Ammon's horn (tissue), 1 donor: Measurements from ENCODE around the gene ERAP2.

Experiments
- DNase-seq: peaks from one replicate; pipeline ENCODE4 v3.0.0-alpha.2; 2016; ENCODE audit warnings: low spot score

Gene ERAP2

DNA sequence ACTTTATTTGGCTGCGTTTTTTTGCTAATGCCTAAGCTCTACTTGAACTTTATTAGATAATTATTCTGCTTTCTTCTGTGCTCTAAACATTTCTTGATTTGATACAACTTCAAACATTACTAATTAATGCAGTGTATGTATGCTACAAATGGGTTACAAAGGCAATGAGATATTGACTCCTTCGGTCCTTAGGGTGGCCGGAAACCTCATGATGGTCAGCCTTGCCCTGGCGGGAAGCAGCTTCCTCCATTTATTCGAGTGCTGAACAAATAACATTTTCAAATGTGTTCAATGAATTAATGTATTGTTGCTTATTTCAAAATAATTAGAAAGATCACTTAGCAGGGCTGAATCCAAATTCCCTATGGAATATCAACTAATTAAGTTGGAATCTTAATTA lies 55.7 kb downstream of the ERAP2 start:
- DNase-seq: no peak

DNA sequence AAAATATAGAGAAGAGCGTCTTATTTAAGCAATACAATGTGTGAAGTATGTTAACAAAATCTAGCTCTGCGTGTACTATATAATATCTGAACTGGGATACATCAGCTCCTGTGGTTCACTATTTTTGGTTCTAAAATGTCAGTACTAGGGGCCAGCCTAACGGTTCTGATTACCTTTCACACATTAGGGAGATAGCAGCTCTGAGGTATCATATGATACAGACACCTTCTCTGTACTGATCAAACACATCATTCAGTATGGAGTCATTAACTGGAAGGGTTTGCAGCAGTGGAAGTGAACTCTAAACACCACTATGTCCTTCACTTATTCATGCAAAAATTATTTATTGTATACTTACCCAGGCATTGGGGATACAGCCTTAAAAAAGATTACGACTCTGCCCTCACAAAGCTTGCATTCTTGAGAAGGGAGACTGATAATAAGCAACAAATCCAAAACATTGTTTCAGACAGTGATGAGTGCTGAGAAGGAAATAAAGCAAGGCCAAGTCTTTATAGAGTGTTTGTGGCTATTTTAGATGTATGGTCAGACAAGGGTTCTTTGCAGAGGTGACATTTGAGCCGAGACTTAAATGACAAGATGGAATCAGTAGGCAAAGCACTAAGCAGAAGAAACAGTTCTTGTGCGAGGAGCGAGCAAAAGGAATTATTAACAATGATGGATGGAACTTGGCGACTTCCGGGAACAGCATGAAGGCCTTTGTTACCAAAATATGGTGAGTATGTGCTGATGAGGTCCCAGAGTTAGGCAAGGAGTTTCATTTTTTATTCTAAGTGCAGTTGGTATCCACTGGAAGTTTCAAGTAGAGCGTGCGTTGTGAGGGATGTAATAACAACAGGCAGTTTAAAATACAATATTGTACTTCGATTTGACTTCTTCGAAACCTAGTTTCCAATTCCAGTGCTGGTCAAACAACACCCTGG lies 57.7 kb downstream of the ERAP2 start:
- DNase-seq: no peak

GRCh38 chr5:96934708-96935558 lies 58.6 kb downstream of the ERAP2 start:
- DNase-seq: peak; percentile 97

- DNase-seq: peak; percentile 97
Observed at GRCh38 chr5:96935559-96936430, 59.5 kb downstream of the ERAP2 start, which contains the start of gene LNPEP. LNPEP (plus strand) TSS chr5:96936080; CDS start chr5:96936156, 76 bp downstream.

DNA sequence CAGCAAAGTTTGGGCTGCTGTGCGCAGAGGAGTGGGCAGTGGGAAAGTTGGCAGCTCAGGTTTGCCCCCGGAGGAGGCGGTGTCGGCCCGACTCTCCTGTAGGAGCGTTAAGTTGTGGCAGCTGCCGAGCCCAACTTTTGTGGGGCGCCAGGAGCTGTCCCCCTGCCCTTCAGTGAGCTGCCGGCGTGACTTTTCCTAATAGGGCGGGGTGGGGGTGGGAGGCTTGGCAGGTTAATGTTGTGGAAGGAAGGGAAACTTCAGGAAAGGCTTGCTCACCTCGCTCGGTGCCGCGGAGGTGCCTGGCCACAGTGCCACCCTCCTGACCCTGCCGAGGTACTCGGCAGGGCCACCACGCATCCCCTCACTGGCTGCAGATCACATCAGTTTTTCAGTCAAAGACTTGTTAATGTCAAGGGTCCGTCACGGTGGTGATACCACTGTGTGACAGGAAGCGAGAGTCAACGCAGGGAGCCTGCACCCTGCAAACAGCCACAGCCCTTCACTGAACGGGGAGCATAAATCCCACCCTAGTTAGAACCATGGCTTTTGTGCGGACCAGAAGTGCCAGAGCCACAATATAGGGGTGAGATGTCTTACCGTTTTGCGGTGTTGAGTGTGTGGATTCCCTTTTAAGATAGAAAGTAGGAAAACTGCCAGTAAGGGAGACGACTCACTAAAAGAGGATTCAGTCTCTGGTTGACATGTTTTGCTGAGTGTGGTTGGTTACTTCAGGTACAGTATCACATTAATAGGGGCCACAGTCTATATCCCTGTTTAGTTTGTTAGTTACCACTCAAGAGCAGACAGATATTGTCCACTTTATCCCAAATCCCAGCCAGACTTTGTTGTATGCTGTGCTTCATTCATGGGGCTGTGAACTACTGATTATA lies 60.4 kb downstream of the ERAP2 start:
- DNase-seq: peak; percentile 55

GRCh38 chr5:96940586-96940985 lies 64.3 kb downstream of the ERAP2 start:
- no peak for DNase-seq

DNA sequence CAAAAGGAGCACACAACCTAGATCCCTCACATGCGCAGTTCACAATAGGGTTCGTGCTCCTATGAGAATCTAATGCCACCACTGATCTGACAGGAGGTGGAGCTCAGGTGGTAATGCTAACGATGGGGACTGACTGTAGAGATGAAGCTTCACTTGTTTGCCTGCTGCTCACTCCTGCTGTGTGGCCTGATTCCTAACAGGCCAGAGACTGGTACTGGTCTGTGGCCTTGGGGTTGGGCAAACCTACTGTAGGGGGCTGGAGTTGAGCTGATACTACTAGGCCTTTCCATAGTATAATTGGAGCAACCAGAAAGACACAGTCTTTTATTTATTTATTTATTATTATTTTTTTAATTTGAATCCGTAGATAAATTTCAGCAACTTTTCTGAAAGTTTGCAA lies 64.8 kb downstream of the ERAP2 start:
- DNase-seq: no peak

- DNase-seq: no peak
Observed at GRCh38 chr5:96942078-96942477, 65.8 kb downstream of the ERAP2 start.

DNA sequence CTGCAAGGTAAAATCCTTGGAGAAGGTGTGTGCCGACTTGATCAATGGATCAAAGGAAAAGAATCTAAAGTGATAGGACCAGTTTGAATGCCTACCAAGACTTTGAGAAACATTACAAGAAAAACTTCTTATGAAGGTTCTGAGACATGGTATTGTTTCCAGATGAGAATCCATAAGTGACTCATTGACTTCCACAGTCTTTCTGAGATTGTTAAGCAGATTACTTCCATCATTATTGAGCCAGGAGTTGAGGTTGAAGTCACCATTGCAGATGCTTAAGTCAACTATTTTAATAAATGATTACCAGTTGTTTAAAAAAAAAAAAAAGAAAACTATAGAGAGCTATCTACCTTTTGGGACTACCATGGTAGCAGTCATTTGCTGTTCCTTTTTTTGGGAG lies 66.6 kb downstream of the ERAP2 start:
- DNase-seq: no peak

- no peak for DNase-seq
Observed at GRCh38 chr5:96943799-96944198, 67.5 kb downstream of the ERAP2 start.

DNA sequence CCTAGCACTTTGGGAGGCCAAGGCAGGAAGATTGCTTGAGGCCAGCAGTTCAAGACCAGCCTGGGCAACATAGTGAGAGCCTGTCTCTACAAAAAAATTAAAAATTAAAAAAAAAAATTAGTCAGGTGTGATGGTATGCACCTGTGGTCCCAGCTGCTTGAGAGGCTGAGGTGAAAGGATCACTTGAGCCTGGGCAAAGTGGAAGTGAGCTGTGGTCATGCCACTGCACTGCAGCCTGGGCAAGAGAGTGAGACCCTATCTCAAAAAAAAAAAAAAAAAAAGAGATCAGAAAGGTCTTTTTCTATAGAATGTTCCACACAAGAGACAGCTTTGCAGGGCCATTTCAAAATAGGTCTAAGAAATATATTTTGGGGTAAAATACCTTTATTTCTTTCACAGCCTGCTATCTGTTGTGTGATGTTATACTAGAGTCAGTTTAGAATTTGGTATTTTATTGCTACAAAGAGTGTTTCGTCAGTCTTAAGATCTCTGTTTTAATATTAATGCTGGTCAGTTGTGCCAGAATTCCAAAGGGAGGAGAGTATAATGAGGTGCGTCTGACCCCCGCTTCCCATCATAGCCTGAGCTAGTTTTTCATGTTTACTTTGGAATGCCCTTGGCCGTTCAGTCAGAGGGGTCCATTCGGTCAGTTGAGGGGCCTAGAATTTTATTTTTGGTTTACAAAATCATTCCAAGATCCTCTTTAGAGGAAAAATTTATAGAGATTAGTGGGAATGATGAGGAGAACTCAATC lies 69.0 kb downstream of the ERAP2 start:
- no peak for DNase-seq

- DNase-seq: no peak
Observed at GRCh38 chr5:96946381-96946780, 70.1 kb downstream of the ERAP2 start.

DNA sequence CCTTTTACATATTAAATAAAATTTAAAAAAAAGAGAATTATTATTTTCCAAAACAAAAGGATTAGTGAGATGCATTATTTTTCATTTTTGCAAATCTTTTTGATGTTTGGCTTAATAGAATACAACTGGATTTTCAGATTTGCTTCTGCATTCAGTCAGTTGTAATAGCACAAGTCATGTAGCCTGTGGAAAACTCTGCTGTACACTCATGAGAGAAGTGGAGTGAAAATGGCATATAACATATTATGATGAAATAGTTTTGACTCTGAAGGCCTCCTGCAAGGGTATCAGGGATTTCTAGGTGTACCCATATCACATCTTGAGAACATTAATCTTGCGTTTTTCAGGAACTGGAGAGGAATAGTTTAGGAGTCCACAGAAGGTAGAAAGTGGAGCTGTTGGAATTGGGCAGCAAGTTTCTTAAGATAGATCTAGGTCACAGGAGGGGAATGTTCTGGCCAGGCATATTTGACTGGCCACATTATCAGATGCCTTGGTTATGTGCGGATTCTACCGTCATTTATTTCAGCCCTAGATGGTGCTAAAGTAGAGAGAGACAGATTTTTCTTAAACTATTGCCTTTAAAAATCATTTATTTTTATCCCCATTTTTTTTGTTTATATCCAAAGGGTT lies 75.9 kb downstream of the ERAP2 start:
- DNase-seq: no peak

DNA sequence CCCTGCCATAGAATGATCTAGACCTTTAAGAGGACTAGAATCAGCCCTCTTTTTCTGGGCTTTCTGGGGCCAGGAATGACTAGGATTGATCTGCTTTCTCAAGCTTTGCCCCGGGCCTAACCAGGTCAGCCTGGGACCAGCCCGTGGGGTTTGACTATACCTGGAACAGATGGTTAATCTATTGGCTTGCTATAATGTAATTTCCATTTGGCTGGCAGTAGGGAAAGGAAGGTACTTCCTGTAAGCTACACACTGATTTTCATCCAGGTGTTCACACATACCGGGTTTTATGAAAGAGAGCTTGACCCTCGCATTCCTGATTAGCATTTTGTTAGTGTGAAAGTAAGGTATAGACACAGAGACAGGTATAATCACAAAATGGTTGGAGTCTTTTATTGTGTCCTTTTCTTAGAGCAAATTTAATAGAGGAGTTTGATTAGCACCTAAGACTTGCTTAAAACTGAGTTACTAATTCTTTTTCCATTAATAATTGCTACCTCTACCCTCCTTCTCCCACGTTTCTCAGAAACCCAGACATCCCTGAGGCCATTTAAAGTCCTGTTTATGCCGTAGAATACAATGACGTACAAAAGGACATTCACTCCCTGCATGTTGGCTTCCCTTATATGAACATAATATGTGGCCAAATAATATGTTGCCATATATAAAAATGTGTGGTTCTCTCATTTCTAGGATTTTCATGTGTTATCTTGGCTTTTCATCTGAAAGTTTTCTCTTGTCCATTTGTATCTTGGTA lies 76.9 kb downstream of the ERAP2 start:
- DNase-seq: no peak

GRCh38 chr5:96957254-96958049 lies 81.2 kb downstream of the ERAP2 start:
- no peak for DNase-seq

DNA sequence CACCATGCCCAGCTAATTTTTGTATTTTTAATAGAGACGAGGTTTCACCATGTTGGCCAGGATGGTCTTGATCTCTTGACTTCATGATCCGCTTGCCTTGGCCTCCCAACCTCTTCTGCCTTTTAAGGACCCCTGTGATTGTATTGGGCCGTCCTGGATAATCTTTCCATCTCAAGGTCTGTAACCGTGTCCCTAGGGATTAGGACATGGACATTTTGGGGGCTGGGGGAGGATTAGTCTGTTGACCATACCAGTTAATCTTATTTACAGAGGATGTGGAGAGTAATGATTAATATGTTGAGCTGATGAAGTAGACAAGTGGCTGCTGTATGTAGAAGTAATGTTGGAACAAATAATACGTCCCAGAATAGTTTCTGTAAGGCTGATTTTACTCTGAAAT lies 82.7 kb downstream of the ERAP2 start:
- no peak for DNase-seq

GRCh38 chr5:96961053-96961452 lies 84.8 kb downstream of the ERAP2 start:
- no peak for DNase-seq

- no peak for DNase-seq
Observed at GRCh38 chr5:96962540-96962991, 86.3 kb downstream of the ERAP2 start.
